H1 (cell line): ENCODE data around the gene PLAAT2. TPM values are rescaled to one million over a fixed set of nuclear protein-coding genes. Genes with fewer than 3 reads are reported as not detected.

Experiments used
- CTBP2 ChIP-seq: IDR thresholded peaks from 2 replicates; pipeline ENCODE4 v1.7.0; 2011; ENCODE audit warnings: borderline replicate concordance, mild to moderate bottlenecking, moderate library complexity, mixed read lengths, low read length; ENCODE audit not compliant: insufficient read depth, insufficient read length
- RAD21 ChIP-seq, 2 experiments: IDR thresholded peaks in 1 of 2; conservative IDR thresholded peaks in 1 of 2; 2 replicates each; pipeline ENCODE4 v1.6.1; 2011; ENCODE audit warnings: low read depth in 2 of 2, low read length in 2 of 2, improper control_type of control experiment in 1 of 2, inconsistent platforms in 1 of 2, mild to moderate bottlenecking in 1 of 2, moderate library complexity in 1 of 2
- polyA plus RNA-seq, 7 experiments: library from polyadenylated mRNA; depleted of rRNA in 3 of 7; stranded (reverse) in 5 of 7; unstranded in 2 of 7; fragments of >200 nt in 5 of 7; fragments of 200-250 nt in 2 of 7; gene quantifications; 1 replicate in 5 of 7; 2 replicates in 1 of 7; 4 replicates in 1 of 7; pipeline versions ENCODE4 v1.2.1 to v1.2.3, GENCODE V29; 2011 to 2013; ENCODE audit warnings: missing spikeins in 2 of 7, mixed read lengths in 2 of 7
- total RNA-seq: library from RNA; stranded (reverse); fragmentation: NEBNext Ultra II Directional; extraction: Animal tissue kit (Norgen Biotek cat#: 25700); gene quantifications from 2 replicates; pipeline ENCODE4 v1.2.1, GENCODE V29; 2021

PLAAT2 gene
- total and polyA plus RNA-seq, 2 of the 8 experiments (the other 6 are each of a cell fraction or from before 2014, with no cell fraction given) = 0.39 TPM; not detected in 1

- TF ChIP-seq RAD21 (IDR thresholded peaks at IDR 0.05 in 1 of 2, conservative IDR thresholded peaks at IDR 0.05 in 1 of 2; ENCODE audit: low read depth in 2 of 2, low read length in 2 of 2) = no peak
- TF ChIP-seq CTBP2 = no peak
Observed at GRCh38 chr11:63574856-63575602, 11.8 kb upstream of the PLAAT2 start (continued).
